ENCODE data around the gene DNASE1L3.
"Not testable (repeated sequence)": the region's sequence is repeated elsewhere in the genome, so short reads cannot be mapped to it uniquely, and the experiment has no call there.

The DNASE1L3 gene

GRCh38 chr3:58236527-58237237 is 25.9 kb upstream of the DNASE1L3 start:
- DNase-seq (ENCODE audit: extremely low spot score, insufficient read length, low read depth) = no peak
- FAIRE-seq = peak; percentile 12

- DNase-seq (ENCODE audit: extremely low spot score, insufficient read length, low read depth) = no peak
- no peak for FAIRE-seq
Measured at GRCh38 chr3:58235970-58236369, 25.2 kb upstream of the DNASE1L3 start.

DNA sequence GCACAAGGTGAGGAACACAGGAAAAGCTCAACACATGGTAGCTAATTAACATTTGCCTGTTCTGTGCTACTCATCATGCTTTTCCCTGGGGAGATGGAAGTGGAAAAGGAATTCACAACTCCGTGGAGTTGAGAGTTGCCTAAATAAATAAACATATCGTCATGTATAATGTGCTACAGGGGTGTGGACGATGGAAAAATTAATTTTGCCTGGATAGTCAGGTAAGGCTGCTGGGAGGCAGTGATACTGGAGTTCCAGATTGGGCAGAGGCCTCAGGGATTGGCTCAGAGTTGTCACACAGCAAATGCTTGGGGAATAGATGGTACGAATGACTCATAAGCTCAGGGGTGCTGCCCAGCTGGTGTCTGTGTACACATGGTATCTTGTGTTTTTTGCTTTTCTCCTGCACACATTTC is 23.8 kb upstream of the DNASE1L3 start:
- no peak for DNase-seq (ENCODE audit: extremely low spot score, insufficient read length, low read depth)

GRCh38 chr3:58231666-58232065 is 20.9 kb upstream of the DNASE1L3 start:
- no peak for FAIRE-seq
- no peak for DNase-seq (ENCODE audit: extremely low spot score, insufficient read length, low read depth)

More for the DNA sequence above, 23.8 kb upstream of the DNASE1L3 start:
- FAIRE-seq = no peak

GRCh38 chr3:58230876-58231552 is 20.2 kb upstream of the DNASE1L3 start:
- FAIRE-seq (no peak), DNase-seq (ENCODE audit: extremely low spot score, insufficient read length, low read depth) (no peak)

GRCh38 chr3:58227933-58228332 is 17.2 kb upstream of the DNASE1L3 start:
- FAIRE-seq; DNase-seq (ENCODE audit: extremely low spot score, insufficient read length, low read depth): not testable (repeated sequence)

DNA sequence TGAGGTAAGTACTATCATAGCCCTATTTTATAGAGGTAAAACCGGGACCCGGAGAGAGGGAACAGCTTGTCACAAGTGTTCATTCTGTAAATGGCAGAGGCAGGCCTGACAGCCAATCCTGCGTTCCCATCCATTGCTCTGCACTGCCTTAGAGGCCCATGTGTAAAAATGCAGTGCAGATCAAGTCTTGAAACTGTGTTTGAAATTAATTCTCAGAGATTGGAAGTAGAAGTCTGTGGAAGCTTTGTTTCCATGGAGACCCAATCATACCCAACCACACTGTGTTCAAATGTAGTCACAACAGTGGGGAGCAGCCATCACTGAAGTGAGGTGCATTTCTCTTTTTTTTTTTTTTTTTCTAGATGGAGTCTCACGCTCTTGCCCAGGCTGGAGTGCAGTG is 13.1 kb upstream of the DNASE1L3 start:
- FAIRE-seq (no peak), DNase-seq (ENCODE audit: extremely low spot score, insufficient read length, low read depth) (no peak)

DNA sequence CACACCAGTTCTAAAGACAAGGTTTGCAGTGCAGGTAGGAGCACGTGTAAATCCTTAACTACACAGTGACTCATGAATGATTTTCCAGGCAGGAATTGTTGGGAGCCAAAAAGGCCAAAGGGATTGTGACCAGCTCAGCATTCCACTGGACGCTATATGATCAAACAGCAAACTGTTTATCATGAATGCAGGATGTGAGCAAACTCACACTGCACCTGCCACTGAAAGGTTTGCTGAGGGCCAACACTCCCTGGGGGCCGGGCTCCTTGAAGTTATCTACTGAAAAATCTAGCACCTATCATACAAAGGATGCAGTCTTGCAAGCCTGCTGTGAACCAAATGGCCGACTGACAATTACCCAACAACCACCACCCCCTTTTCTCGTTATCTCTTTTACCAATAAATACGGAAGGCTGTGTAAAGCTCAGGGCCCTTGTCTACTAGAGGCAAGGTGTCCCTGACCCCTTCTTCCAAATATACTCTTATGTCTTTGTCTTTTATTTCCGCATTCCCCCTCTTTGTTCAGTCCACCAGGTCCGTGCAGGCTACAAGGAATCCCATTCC is 11.5 kb upstream of the DNASE1L3 start:
- DNase-seq (ENCODE audit: extremely low spot score, insufficient read length, low read depth) (no peak), FAIRE-seq (no peak)

GRCh38 chr3:58218904-58219303 is 8.1 kb upstream of the DNASE1L3 start:
- no peak for DNase-seq (ENCODE audit: extremely low spot score, insufficient read length, low read depth)
- FAIRE-seq = peak; percentile 73

- peak; percentile 89 for FAIRE-seq
- no peak for DNase-seq (ENCODE audit: extremely low spot score, insufficient read length, low read depth)
Measured at GRCh38 chr3:58217209-58217811, 6.5 kb upstream of the DNASE1L3 start.

GRCh38 chr3:58216496-58217195 is 5.9 kb upstream of the DNASE1L3 start:
- FAIRE-seq = no peak
- no peak for DNase-seq (ENCODE audit: extremely low spot score, insufficient read length, low read depth)

DNA sequence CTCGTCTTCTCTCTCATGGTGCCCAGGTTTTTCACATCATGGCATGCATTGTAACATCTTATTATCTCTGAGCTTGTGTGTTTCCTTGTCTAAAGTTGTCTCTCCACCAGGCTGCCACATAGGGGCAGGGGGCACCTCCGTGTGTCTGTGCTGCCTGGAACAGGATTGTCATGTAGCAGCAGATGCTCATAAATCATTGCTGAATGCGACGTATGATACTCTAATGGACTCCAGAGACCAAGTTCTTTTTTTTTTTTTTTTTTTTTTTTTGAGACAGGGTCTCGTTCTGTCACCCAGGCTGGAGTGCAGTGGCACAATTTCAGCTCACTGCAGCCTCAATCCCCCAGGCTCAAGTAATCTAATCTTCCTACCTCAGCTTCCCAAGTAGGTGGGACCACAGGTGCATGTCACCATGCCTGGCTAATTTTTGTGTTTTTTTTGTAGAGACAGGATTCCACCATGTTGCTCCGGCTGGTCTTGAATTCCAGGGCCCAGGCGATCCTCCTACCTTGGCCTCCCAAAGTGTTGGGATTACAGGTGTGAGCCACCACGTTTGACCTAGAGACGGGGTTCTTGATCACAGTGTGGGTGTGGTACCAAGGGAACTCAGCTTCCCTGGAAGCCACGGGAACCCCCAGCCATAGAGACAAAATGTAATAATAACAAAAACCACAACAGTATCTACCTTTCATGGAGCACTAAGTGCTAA is 4.7 kb upstream of the DNASE1L3 start:
- FAIRE-seq = no peak

DNA sequence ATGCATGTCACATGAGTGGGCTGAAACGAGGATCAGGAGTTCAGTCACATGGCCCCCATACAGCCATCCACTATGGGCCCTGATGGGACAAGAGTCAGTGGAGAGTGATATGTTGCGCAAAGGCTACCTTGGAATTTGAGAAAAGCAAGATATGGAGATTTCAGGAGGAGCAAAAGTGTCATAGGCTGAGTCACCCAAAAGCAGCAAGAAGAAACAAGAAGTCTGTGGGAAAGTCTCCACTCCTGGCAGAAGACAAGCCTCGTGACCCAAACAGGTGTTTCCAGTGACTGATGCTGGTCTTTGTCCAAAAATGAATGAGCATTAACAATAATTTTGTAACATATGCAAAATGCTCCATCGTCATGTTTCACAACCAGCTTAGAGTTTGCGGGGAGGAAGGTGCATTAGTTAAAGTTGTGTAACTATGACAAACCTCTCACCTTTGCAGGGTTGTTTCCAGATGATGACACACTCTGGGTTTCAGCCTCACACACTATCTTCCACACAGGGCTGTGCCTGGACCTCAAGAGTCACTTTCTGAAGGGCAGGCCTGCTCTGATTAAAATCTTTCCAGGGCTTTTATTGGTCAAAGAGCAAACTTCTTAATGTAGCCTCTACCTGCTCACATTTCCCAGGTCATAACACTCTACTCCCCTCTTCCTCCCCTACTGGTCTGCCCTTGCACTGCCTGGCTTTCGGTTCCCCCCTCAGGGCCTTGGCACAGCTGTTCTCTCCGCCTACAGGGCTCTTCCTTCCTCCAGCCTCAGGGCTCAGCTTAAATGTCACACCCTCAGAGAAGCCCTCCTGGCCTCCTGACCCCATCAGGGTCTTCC is 3.9 kb upstream of the DNASE1L3 start:
- FAIRE-seq = peak; percentile 99
- DNase-seq (ENCODE audit: extremely low spot score, insufficient read length, low read depth) = peak; percentile 36

More for the DNA sequence above, 4.7 kb upstream of the DNASE1L3 start:
- no peak for DNase-seq (ENCODE audit: extremely low spot score, insufficient read length, low read depth)

- FAIRE-seq (no peak), DNase-seq (ENCODE audit: extremely low spot score, insufficient read length, low read depth) (no peak)
Measured at GRCh38 chr3:58209933-58210332, 839 bp downstream of the DNASE1L3 start.

GRCh38 chr3:58207954-58208353 is 2.8 kb downstream of the DNASE1L3 start:
- FAIRE-seq (peak; percentile 65), DNase-seq (ENCODE audit: extremely low spot score, insufficient read length, low read depth) (no peak)

DNA sequence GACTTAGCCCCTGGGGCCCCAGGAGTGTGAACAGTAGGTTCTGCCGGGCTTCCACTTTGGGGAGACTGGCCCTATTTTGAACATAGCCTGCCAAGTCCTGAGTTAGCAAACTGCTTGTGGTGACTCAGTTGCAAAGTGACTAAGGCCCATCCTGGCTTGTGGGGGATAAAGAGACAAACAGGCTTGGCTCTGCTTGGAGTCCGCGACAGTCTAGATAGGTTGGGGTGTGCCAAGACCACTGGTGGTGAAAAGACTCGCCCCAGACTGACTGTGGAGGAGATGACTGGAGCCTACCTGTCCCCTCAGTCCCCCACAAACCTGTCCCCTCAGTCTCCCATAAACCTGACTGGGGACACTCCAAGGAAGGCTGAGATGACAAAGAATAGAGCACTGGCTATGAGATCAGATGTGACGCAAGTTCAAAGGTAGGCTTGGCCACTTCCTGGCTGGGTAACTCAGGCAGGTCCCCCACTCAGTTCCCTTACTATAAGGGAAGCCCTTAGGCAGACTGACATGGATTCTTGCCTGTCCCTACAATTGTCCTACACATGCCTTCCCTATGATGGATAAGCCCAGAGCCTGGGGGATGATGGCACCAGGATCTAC is 4.3 kb downstream of the DNASE1L3 start:
- peak; percentile 39 for FAIRE-seq
- no peak for DNase-seq (ENCODE audit: extremely low spot score, insufficient read length, low read depth)

DNA sequence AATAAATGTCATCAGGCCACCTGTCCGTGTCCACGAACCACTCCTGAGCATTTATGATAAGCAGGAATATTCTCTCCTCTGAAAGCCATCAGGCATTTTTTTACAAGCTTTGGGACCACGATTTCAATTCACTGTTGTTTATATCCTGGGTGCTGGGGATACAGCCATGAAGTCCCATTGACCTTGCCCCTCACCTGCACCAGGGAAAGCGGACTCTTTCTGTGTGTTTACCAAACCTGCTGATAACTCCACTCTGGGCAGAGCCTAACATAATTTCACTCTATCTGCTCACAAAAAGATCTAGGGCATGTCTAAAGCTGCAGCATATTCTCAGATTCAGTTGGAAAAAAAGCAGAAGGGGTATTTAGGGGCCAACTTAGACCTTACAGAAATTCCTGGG is 4.8 kb downstream of the DNASE1L3 start:
- FAIRE-seq = no peak
- no peak for DNase-seq (ENCODE audit: extremely low spot score, insufficient read length, low read depth)

- FAIRE-seq = no peak
Measured at GRCh38 chr3:58204720-58205119, 6.1 kb downstream of the DNASE1L3 start.

More at GRCh38 chr3:58204720-58205119, 6.1 kb downstream of the DNASE1L3 start:
- no peak for DNase-seq (ENCODE audit: extremely low spot score, insufficient read length, low read depth)

Measured in GM18507 (cell line).